HUES6 (cell line): Measurements from ENCODE around the gene CTAGE1.

ENCODE experiments used
- H3K27ac ChIP-seq: 2 replicates; pipeline ENCODE4 v1.7.0; 2013; ENCODE audit warnings: low read depth, mild to moderate bottlenecking, low read length, inconsistent platforms
- H3K27me3 ChIP-seq: 2 replicates; pipeline ENCODE4 v1.6.1; 2013; ENCODE audit warnings: low read length; ENCODE audit not compliant: control insufficient read depth, insufficient read depth
- H3K36me3 ChIP-seq: 2 replicates; pipeline ENCODE4 v1.6.1; 2013; ENCODE audit warnings: low read length; ENCODE audit not compliant: control insufficient read depth, insufficient read depth
- H3K4me1 ChIP-seq: 2 replicates; pipeline ENCODE4 v1.6.1; 2013; ENCODE audit warnings: low read length; ENCODE audit not compliant: control insufficient read depth, insufficient read depth
- H3K4me3 ChIP-seq: 2 replicates; pipeline ENCODE4 v1.5.1; 2013; ENCODE audit warnings: low read depth, low read length
- H3K9ac ChIP-seq: one replicate; pipeline ENCODE4 v1.6.1; 2013; ENCODE audit warnings: mild to moderate bottlenecking, low read length
- H3K9me3 ChIP-seq: 2 replicates; pipeline ENCODE4 v1.6.1; 2013; ENCODE audit warnings: low read depth, low read length; ENCODE audit not compliant: control insufficient read depth, insufficient read depth

Gene CTAGE1, protein sequence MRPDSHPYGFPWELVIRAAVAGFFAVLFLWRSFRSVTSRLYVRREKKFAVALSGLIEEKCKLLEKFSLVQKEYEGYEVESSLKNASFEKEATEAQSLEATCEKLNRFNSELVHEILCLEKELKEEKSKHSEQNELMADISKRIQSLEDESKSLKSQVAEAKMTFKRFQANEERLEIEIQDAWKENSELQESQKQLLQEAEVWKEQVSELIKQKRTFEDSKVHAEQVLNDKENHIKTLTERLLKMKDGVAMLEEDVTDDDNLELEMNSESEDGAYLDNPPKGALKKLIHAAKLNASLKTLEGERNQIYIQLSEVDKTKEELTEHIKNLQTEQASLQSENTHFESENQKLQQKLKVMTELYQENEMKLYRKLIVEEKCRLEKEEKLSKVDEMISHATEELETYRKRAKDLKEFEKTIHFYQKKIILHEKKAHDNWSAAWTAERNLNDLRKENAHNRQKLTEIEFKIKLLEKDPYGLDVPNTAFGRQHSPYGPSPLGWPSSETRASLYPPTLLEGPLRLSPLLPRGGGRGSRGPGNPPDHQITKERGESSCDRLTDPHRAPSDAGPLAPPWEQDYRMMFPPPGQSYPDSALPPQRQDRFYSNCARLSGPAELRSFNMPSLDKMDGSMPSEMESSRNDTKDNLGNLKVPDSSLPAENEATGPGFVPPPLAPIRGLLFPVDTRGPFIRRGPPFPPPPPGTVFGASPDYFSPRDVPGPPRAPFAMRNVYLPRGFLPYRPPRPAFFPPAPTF

DNA sequence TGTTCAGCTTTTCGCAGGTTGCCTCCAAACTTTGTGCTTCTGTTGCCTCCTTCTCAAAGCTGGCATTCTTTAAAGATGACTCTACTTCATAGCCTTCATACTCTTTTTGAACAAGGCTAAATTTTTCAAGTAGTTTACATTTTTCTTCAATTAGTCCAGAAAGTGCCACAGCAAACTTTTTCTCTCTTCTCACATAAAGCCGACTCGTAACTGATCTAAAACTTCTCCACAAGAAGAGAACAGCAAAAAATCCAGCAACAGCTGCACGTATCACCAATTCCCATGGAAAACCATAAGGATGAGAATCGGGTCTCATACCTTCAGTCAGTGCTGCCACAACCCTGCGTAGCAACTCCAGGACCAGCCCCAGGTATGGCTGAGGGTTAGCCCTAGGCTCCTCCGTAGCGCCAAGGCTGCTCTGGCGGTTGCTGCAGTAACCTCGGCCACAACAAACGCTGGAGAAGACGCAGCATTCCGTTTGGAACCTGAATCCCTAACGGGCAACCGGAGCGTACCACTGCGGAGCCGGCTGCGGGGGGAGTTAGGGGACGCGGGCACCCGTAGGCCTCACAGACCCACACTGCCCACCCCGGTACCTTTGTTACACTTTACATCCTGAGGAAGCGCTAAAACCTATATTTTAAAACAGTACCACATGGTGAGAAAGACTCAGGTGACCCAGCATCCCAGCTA is at the start of gene CTAGE1:
Gene CTAGE1, minus strand, starts transcription at position 420 of the 693 bp plus-strand sequence. Its CDS starts 104 bp downstream, at position 316.
- Histone ChIP-seq H3K9me3 (no peaks in the 10 kb centered on the region; the same call in 1 of the 2 replicates), H3K9ac (no peak within 1 kb of the TSS), H3K4me3 (no peak within 1 kb of the TSS), H3K4me1 (no peaks in the 10 kb centered on the region), H3K36me3 (no peaks in the 10 kb centered on the region), H3K27me3 (no peaks in the 10 kb centered on the region), H3K27ac (no peak within 1 kb of the TSS)

DNA sequence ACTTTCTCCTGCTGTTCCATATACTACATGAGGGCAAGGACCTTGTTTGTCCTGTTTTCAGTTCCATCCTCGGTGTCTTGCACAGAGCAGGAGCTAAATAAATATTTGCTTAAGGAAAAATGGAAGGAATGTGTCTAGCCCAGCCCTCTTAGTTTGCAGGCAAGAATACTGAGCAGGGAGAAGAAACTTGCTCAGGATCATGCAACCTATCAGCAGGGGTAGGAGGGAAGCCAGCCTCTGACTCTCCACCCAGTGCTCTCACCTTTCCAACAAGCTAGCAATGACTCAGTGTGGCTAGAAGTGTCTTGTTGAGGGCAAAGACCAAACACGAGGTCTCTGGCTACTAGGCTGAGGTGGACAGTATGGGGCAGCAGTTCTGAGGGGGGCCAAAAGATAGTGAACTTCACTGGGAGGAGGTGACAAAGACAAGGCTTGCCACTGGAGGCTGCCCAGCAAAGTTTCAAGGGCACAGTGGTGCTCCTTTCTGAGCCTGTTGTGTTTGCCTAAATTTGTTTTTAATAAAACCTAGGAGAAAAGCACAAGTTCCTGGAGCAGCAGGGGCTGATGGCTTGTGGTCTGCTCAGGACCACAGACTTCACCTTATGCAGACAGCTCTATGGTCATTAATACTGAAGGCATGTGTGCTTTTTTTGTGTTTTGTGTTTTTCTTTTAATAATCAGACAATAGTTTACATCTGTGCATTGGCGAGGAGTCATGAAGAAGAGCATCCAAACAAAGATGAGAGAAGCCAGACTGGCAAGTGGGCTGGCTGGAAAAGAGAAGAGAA is 49.1 kb upstream of the CTAGE1 start:
- H3K4me1 ChIP-seq = peaks cover 38% of the 10 kb centered on the region
- no peak overlapping the region for H3K9ac ChIP-seq
- no peaks in the 10 kb centered on the region for H3K27me3 ChIP-seq
- H3K36me3 ChIP-seq = no peaks in the 10 kb centered on the region
- no peak overlapping the region for H3K4me3 ChIP-seq
- no peaks in the 10 kb centered on the region for H3K9me3 ChIP-seq
- no peak overlapping the region for H3K27ac ChIP-seq

DNA sequence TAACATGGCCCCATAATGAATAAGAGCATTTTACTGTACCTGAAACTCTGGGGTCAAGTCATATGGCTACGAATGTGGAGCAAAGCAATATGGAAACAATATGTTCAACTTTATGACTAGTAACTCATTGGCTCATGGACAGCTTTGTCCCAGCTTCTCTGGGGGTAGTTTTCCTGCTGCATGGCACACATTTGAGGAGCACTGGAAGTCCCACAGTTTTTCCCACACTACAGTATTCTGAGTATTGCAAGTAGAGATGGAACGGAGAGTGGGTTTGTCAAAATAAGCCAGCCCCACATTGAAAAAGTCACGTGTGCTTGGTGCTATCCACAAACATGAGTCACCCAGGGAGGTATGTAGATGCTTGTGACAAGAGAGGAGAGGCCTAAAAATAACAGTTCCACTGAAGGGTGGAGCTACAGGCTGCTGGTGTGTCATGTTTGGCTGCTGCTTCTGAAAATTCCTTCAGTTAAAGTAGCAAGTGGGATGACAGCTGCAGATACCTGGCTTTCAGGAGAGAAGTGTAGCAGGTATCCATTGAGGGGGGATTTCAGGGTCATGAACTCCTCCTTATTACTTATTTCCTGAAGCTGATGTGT is 48.2 kb upstream of the CTAGE1 start:
- Histone ChIP-seq H3K4me3 (no peak overlapping the region), H3K9me3 (no peaks in the 10 kb centered on the region), H3K4me1 (peaks cover 34% of the 10 kb centered on the region), H3K36me3 (no peaks in the 10 kb centered on the region), H3K27me3 (no peaks in the 10 kb centered on the region), H3K9ac (no peak overlapping the region), H3K27ac (no peak overlapping the region)

DNA sequence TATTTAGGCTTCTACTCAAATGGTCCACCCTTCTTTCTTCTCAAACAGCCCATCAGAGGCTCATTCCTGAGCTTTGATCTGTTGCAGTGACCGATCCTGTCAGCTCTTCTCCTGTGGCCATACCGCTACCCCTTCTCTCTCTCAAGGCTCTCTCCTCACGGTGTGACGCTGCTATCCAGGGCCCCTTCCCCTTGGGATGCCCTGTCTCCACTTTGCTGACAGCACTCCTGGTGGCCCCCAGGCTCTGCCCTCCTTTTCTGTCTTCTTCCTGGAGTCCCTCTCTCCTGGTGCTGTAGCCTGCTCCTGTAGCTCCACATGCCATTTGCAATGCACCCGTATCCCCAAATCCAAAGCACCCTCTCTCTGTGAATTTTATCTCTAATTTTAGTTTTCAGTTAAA is 45.4 kb upstream of the CTAGE1 start:
- no peak overlapping the region for H3K9ac ChIP-seq
- H3K9me3 ChIP-seq = no peaks in the 10 kb centered on the region
- H3K27ac ChIP-seq = no peak overlapping the region
- no peak overlapping the region for H3K4me3 ChIP-seq
- peaks cover 15% of the 10 kb centered on the region; the same call in 1 of the 2 replicates for H3K4me1 ChIP-seq
- no peaks in the 10 kb centered on the region for H3K36me3 ChIP-seq
- no peaks in the 10 kb centered on the region for H3K27me3 ChIP-seq

DNA sequence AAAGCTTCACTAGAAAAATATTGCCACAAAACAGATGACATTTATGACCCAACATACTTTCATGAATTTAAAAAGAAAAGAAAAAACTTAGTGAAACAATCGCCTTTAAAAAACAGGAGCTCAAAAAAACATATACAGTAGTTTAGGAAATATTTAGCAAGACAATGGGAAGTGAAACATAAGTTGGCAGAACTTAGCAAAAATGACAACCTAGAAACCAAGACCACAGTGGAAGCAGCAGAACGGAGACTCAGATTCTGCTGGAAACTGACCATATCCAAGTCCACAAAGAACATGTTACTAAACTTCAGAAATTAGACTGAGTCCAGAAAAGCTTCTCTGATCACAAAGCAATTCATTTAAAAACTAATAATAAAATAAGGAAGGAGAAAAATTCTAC is 41.8 kb upstream of the CTAGE1 start:
- Histone ChIP-seq H3K27ac (no peak overlapping the region), H3K4me1 (peaks cover 14% of the 10 kb centered on the region; the same call in 1 of the 2 replicates), H3K9me3 (no peaks in the 10 kb centered on the region), H3K4me3 (no peak overlapping the region), H3K36me3 (no peaks in the 10 kb centered on the region), H3K9ac (no peak overlapping the region), H3K27me3 (0 out of 2 replicates have a peak, but pooled peaks cover 4% of the 10 kb centered on the region)

DNA sequence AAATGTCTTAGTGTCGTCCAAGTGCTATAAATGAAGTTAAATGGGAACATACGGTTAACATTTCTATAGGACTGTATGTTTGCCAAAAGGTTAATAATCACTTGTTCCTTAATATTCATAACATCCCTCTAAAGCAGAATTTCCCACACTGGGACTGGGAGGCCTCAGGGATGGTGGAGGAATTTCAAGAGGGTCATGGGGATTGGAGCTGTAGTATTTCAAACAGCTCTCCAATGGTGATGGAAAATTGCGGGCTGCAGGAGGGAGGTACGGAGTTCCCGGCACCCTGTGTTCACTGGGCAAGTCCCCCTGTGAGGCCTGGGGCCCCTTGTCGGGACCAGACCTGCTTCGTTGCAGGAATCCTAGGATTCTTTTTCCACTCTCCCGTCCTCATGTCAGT is 39.8 kb upstream of the CTAGE1 start:
- no peaks in the 10 kb centered on the region for H3K36me3 ChIP-seq
- peaks cover 17% of the 10 kb centered on the region; the same call in 1 of the 2 replicates for H3K4me1 ChIP-seq
- no peak overlapping the region for H3K9ac ChIP-seq
- H3K27me3 ChIP-seq = 0 out of 2 replicates have a peak, but pooled peaks cover 4% of the 10 kb centered on the region
- H3K4me3 ChIP-seq = no peak overlapping the region
- H3K9me3 ChIP-seq = no peaks in the 10 kb centered on the region
- H3K27ac ChIP-seq = no peak overlapping the region

DNA sequence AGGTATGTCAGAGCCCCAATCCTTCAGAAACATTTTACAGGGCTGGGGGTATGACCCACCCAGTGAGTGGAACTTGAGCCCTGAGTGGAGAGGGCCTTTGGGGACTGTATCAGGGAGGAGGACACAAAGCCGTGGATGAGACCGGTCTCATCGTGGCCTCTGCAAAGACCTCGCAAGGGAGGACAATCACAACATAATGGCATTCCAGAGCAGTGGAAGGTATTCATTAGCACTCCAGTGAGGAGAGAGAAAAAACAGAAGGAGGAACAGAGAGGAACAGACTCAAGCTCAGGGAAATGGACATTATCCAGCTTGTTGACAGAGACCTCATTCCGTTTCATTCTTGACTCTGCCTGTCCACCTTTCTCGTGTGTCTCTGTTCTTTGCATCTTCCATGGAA is 38.8 kb upstream of the CTAGE1 start:
- H3K9ac ChIP-seq = no peak overlapping the region
- peaks cover 26% of the 10 kb centered on the region for H3K4me1 ChIP-seq
- no peaks in the 10 kb centered on the region for H3K9me3 ChIP-seq
- no peak overlapping the region for H3K27ac ChIP-seq
- H3K36me3 ChIP-seq = no peaks in the 10 kb centered on the region
- H3K27me3 ChIP-seq = 0 out of 2 replicates have a peak, but pooled peaks cover 4% of the 10 kb centered on the region
- no peak overlapping the region for H3K4me3 ChIP-seq

DNA sequence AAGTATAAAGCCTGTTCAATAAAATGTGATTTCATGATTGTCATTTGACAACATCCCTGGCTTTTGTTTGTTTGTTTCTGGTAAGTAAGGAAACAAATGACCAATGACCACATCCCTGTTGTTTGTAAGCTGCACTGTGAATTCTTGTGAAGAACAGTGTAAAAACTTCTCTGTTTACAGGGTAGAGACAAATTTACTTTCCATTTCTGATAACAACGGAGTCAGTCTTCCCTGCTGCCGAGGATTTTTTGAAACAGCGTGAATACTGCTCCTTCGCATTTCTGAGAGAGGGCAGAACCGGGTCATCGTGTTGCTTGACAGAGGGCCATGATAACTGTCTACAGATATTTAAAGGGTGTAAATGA is 38.4 kb upstream of the CTAGE1 start:
- Histone ChIP-seq H3K9ac (no peak overlapping the region), H3K9me3 (no peaks in the 10 kb centered on the region), H3K27me3 (0 out of 2 replicates have a peak, but pooled peaks cover 4% of the 10 kb centered on the region), H3K27ac (no peak overlapping the region), H3K4me3 (no peak overlapping the region), H3K36me3 (no peaks in the 10 kb centered on the region), H3K4me1 (peaks cover 26% of the 10 kb centered on the region)

DNA sequence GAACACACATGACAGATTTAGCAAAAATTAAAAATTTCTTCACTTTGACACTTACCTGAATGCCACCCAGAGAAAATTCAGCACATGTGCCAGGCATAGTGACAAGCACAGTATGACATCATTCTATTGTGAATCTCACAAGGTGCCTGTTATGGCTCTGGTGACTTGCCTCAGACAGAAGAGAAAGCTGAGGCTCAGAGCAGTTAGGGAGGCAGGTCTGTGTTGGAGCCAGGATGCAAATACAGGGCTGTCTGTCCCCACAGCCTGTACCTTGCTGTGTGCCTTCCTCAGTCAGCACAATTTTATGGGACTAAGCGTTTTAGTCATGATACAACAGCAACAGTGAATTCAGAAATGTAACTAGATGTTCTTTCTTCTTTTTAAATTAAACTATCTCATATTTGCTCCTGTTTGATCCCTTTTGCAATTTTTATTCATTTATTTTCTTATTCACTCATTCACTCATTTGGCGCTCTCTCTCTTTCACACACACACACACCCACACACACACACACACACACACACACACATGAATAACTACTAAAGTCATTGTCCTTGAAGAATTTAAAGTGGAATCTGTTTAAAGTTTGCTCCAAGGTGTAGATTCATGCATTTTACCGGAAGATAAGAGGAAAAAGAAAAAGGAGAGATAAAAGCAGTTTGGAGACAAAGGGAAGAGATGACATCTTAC is 37.9 kb upstream of the CTAGE1 start:
- 0 out of 2 replicates have a peak, but pooled peaks cover 4% of the 10 kb centered on the region for H3K27me3 ChIP-seq
- no peaks in the 10 kb centered on the region for H3K36me3 ChIP-seq
- H3K4me3 ChIP-seq = no peak overlapping the region
- H3K27ac ChIP-seq = no peak overlapping the region
- no peaks in the 10 kb centered on the region for H3K9me3 ChIP-seq
- peaks cover 26% of the 10 kb centered on the region for H3K4me1 ChIP-seq
- no peak overlapping the region for H3K9ac ChIP-seq
